CD4-positive, alpha-beta T cell treated with Interleukin-1 beta for 1 hour (primary cell): Measurements from ENCODE around the gene NMBR.
"Not testable (repeated sequence)": the region's sequence is repeated elsewhere in the genome, so short reads cannot be mapped to it uniquely, and the experiment has no call there.

Source experiments
- DNase-seq, 2 donors: peaks; one replicate each; pipeline ENCODE4 v3.0.0-alpha.2; 2020 to 2022

NMBR gene

GRCh38 chr6:142051404-142051803, 95.5 kb downstream of the NMBR start:
- no peak for DNase-seq

- no peak for DNase-seq
These were observed 98.3 kb downstream of the NMBR start for GRCh38 chr6:142048593-142048980.

- DNase-seq, result no peak
These were observed 98.9 kb downstream of the NMBR start for GRCh38 chr6:142047934-142048592.

GRCh38 chr6:142045380-142046278, 101.3 kb downstream of the NMBR start:
- no peak for DNase-seq

- DNase-seq, result no peak
These were observed 111.0 kb downstream of the NMBR start for GRCh38 chr6:142035890-142036289.

- DNase-seq, result no peak
These were observed 115.9 kb downstream of the NMBR start for GRCh38 chr6:142031035-142031434.

GRCh38 chr6:142030115-142030619, 116.8 kb downstream of the NMBR start:
- no peak for DNase-seq

- no peak for DNase-seq
These were observed 118.4 kb downstream of the NMBR start for GRCh38 chr6:142028527-142028926.

- DNase-seq, result not testable (repeated sequence)
These were observed 119.1 kb downstream of the NMBR start for GRCh38 chr6:142027804-142028203.

GRCh38 chr6:142027074-142027473, 119.8 kb downstream of the NMBR start:
- no peak for DNase-seq

GRCh38 chr6:142026471-142026870, 120.5 kb downstream of the NMBR start:
- no peak for DNase-seq
